ENCODE results near the gene HAPSTR1. TPM values are rescaled to one million over a fixed set of nuclear protein-coding genes. Genes with fewer than 3 reads are reported as not detected.
A peak's percentile ranks its signal among the peaks of the same experiment; 100 is the strongest.

The HAPSTR1 gene
- total RNA-seq, 2 experiments from 2014 or later = 52.5 to 53.4 TPM

DNA sequence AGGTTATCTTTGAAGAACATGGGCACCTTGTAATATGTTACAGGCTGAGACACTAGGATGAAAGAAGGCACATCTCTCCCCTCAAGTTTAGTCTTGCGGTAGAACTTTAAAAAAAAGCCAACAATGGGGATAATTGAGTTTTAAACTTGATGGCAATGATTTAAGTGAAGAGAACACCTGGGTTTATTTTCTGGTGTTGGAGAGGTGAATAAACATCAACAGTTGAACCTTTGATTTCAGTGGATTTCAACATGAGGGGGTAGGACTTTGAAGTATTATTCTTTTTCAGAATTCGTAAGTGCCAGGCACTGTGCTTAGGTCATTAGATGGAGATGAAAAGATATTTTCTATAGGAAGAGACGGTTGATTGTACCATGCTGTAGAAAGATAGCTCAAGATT, 22.3 kb downstream of the HAPSTR1 start:
- TF ChIP-seq, protein P1, sequence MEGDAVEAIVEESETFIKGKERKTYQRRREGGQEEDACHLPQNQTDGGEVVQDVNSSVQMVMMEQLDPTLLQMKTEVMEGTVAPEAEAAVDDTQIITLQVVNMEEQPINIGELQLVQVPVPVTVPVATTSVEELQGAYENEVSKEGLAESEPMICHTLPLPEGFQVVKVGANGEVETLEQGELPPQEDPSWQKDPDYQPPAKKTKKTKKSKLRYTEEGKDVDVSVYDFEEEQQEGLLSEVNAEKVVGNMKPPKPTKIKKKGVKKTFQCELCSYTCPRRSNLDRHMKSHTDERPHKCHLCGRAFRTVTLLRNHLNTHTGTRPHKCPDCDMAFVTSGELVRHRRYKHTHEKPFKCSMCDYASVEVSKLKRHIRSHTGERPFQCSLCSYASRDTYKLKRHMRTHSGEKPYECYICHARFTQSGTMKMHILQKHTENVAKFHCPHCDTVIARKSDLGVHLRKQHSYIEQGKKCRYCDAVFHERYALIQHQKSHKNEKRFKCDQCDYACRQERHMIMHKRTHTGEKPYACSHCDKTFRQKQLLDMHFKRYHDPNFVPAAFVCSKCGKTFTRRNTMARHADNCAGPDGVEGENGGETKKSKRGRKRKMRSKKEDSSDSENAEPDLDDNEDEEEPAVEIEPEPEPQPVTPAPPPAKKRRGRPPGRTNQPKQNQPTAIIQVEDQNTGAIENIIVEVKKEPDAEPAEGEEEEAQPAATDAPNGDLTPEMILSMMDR (IDR thresholded peaks at IDR 0.05) = no peak
- Mint-ChIP-seq H3K27me3 (no peaks in the 10 kb centered on the region), H3K4me3 (no peak overlapping the region), H3K4me1 (ENCODE audit: low read depth) (peaks cover 89% of the 10 kb centered on the region), H3K27ac (peak overlapping the region; percentile 88), H3K36me3 (ENCODE audit: low read depth) (peaks cover 92% of the 10 kb centered on the region), H3K9me3 (no peaks in the 10 kb centered on the region)
- ATAC-seq (no peak), DNase-seq (no peak)
- CTCF ChIA-PET = interaction anchor here (1.1 to 2.2 kb wide), 2 partner anchors 26 to 105 kb away, joined by 3 to 11 read pairs; no protein-coding TSS in a partner anchor
- intact Hi-C loops (cut with micrococcal nuclease) = no loop called here
- POLR2A ChIA-PET = interaction anchor here (1.6 to 7.8 kb wide), 3 partner anchors 14 to 35 kb away, joined by 6 to 69 read pairs (median 8); partner anchors contain the start of gene HAPSTR1

DNA sequence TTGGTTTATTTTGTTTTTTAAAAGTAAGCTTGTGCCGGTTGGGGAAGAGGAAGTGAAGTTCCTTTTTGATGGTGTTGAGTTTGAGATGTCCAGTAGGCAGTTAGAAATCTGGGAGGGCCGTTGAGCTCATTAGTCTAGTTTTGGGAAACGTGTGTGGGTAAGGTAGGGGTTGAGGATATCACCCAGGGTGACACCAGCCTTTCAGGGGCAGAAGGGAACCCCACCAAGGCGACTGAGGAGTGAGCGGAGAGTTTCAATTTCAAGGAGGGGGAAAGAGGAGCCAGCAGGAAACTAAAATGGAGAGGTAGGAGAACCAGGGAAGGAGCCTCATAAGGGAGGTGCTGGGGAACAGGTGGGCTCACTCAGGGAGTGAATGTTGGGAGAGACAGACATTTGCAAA, 22.7 kb downstream of the HAPSTR1 start:
- H3K36me3 Mint-ChIP-seq (ENCODE audit: low read depth) = peaks cover 92% of the 10 kb centered on the region
- H3K4me1 Mint-ChIP-seq (ENCODE audit: low read depth) = peaks cover 88% of the 10 kb centered on the region
- DNase-seq (no peak), ATAC-seq (no peak)
- CTCF ChIA-PET = interaction anchor here (1.1 to 2.2 kb wide), 2 partner anchors 25 to 105 kb away, joined by 3 to 11 read pairs; no protein-coding TSS in a partner anchor
- no peaks in the 10 kb centered on the region for H3K9me3 Mint-ChIP-seq
- H3K4me3 Mint-ChIP-seq = no peak overlapping the region
- intact Hi-C loops (cut with micrococcal nuclease) = no loop called here
- POLR2A ChIA-PET = interaction anchor here (1.6 to 7.8 kb wide), 3 partner anchors 14 to 35 kb away, joined by 6 to 69 read pairs (median 8); partner anchors contain the start of gene HAPSTR1
- no peaks in the 10 kb centered on the region for H3K27me3 Mint-ChIP-seq
- peak overlapping the region; percentile 88 for H3K27ac Mint-ChIP-seq
- TF ChIP-seq, protein P1 (IDR thresholded peaks at IDR 0.05) = no peak

DNA sequence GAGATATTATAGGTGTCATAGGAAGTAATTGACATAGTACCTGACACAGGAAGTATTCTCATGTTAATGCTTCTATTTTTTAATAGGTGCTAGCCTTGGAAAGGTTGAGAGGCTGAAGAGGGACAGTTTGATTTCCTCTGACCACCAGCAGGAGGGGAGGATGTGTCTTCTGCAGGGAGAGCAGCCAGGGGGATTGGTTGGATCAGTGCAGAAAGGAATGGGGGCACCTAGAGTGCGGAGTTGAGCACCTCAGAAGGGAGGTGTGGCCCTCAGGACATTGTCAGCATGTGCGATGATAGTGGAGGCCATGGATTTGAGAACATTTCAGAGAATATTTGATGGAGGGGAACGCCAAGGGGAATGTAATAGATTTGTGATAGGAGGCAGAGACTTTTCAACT, 23.4 kb downstream of the HAPSTR1 start:
- POLR2A ChIA-PET = interaction anchor here (7.8 kb wide), 1 partner anchor 15 kb away, joined by 69 read pairs; no protein-coding TSS in a partner anchor
- Mint-ChIP-seq H3K4me1 (ENCODE audit: low read depth) (peaks cover 87% of the 10 kb centered on the region), H3K4me3 (no peak overlapping the region), H3K27ac (peak overlapping the region; percentile 88), H3K9me3 (no peaks in the 10 kb centered on the region), H3K27me3 (no peaks in the 10 kb centered on the region), H3K36me3 (ENCODE audit: low read depth) (peaks cover 90% of the 10 kb centered on the region)
- intact Hi-C loops (cut with micrococcal nuclease) = no loop called here
- CTCF ChIA-PET = interaction anchor here (1.1 to 2.2 kb wide), 2 partner anchors 24 to 106 kb away, joined by 3 to 11 read pairs; no protein-coding TSS in a partner anchor
- DNase-seq = no peak
- ATAC-seq = no peak
- TF ChIP-seq, protein P1 (IDR thresholded peaks at IDR 0.05) = no peak

DNA sequence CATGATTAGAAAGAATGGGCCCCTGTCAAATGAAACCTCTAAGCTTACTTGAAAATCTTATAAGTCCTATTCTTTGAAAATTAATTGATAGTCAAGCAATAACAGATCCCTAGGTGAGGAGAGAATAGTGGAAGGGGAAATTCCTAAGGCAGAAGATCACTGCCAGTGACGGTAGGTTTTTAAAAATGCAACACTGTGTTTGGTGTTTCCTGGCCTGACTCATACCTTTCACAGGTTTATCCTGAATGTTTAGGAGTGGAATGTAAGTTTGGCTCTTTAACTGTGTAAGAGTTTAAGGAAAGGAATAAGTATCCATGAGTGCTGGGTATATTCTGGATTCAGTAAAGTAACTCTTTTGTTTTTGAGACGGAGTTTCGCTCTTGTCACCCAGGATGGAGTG, 23.8 kb downstream of the HAPSTR1 start:
- Mint-ChIP-seq H3K9me3 (no peaks in the 10 kb centered on the region), H3K27me3 (no peaks in the 10 kb centered on the region), H3K4me1 (ENCODE audit: low read depth) (peaks cover 87% of the 10 kb centered on the region), H3K4me3 (no peak overlapping the region), H3K36me3 (ENCODE audit: low read depth) (peaks cover 90% of the 10 kb centered on the region), H3K27ac (peak overlapping the region; percentile 88)
- CTCF ChIA-PET = interaction anchor here (2.2 kb wide), 1 partner anchor 24 kb away, joined by 11 read pairs; no protein-coding TSS in a partner anchor
- DNase-seq = no peak
- ATAC-seq = no peak
- intact Hi-C loops (cut with micrococcal nuclease) = no loop called here
- TF ChIP-seq, protein P1 (IDR thresholded peaks at IDR 0.05) = no peak
- POLR2A ChIA-PET = interaction anchor here (7.8 kb wide), 1 partner anchor 15 kb away, joined by 69 read pairs; no protein-coding TSS in a partner anchor

DNA sequence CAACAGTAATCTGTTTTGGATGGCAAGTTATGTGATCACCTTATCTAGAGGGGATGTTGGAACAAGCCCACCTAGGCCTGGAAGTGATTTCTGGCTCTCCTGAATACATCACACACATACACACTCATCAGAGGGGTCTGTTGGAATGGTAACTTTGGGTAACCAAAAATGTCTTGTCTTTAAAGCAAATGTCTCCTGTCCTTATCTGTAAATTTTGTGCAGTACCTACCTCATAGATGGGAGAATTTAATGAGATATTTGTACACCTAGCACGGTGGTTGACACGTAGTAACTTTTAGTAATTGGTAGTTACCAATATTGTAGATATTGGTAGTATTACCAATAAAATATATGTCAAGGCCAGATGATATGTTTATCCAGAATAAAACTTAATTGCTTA, 24.7 kb downstream of the HAPSTR1 start:
- TF ChIP-seq, protein P1 (IDR thresholded peaks at IDR 0.05) = no peak
- ChIA-PET CTCF (no interaction called here), POLR2A (no interaction called here)
- no peak overlapping the region for H3K4me3 Mint-ChIP-seq
- no peaks in the 10 kb centered on the region for H3K27me3 Mint-ChIP-seq
- H3K9me3 Mint-ChIP-seq = no peaks in the 10 kb centered on the region
- H3K4me1 Mint-ChIP-seq (ENCODE audit: low read depth) = peaks cover 81% of the 10 kb centered on the region
- no peak for ATAC-seq
- H3K27ac Mint-ChIP-seq = peak overlapping the region; percentile 39
- no peak for DNase-seq
- intact Hi-C loops (cut with micrococcal nuclease) = no loop called here
- H3K36me3 Mint-ChIP-seq (ENCODE audit: low read depth) = peaks cover 87% of the 10 kb centered on the region
